Measurements from ENCODE around the gene KCNIP1.

The KCNIP1 gene

DNA sequence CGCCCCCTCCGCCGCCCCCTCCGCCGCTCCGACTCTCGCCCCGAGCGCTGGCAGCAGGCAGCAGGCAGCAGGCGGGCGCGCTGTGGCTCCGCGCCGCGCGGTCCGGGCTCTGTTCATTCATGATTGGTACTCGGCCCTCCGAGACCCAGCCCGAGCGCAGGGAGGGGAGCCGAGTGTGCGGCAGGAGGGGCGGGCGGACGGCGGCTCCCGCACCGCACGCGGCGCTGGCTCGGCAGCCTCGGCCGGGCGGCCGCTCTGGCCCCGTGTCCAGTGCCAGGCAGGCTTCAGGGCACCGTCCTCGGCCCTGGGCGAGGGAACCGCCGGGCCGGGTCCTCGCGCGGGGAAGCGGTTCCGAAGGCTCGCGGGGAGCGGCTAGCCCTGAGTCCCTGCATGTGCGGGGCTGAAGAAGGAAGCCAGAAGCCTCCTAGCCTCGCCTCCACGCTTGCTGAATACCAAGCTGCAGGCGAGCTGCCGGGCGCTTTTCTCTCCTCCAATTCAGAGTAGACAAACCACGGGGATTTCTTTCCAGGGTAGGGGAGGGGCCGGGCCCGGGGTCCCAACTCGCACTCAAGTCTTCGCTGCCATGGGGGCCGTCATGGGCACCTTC, at the start of gene KCNIP1:
KCNIP1 (plus strand) TSS at position 31 of the 607 bp plus-strand sequence.
- DNase-seq (ENCODE audit: low read depth) = no peak

DNA sequence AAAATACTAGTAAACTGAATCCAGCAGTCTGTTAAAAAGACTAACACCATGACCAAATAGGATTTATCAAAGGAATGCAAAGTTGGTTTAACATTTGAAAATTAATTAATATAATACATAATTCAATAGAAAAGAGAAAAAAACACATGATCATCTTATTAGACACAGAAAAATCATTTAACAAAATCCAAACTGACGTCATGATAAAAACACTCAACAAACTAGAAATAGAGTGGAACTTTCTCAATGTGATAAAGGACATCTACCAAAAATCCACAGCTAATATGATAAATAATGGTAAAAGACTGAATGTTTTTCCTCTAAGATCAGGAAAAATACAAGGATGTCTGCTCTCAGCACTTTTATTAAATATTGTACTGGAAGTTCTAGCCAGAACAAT, 40.4 kb upstream of the KCNIP1 start:
- no peak for DNase-seq (ENCODE audit: low read depth)

DNA sequence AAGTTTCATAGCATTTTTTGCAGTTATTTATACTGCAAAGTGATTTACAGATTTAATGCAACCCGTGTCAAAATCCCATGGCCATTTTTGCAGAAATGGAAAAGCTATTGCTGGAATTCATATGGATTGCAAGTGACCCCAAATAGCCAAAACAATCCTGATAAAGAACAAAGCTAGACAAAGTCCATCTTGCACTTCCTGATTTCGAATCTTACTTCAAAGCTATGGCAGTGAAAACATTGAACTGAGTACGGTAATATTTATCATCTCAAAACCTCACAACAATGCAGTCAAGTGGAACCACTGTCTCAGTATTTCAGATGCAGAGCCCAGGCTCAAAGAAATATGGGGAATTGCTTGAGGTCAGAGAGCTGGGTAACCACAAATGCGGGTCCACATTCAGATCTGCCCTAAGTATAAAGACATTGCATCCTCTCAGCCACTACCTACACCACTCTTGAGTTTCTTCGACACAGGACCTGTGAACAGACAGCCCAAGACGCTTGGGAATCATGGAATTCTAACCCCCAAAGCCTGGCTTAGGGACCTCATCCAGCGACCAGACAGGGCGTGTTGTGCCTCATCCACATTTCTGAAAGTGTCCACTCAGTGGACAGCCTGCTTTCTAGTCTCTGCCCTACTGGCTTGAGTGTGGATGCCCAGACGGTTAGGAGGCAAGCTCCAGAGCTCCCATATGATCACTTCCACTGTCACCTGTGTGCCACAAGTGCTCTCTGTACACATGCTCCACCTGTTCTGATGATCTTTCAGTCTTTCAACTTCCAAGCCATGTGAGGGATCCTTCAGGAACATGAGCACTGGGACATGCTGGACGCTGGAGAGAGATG, 39.3 kb upstream of the KCNIP1 start:
- no peak for DNase-seq (ENCODE audit: low read depth)

DNA sequence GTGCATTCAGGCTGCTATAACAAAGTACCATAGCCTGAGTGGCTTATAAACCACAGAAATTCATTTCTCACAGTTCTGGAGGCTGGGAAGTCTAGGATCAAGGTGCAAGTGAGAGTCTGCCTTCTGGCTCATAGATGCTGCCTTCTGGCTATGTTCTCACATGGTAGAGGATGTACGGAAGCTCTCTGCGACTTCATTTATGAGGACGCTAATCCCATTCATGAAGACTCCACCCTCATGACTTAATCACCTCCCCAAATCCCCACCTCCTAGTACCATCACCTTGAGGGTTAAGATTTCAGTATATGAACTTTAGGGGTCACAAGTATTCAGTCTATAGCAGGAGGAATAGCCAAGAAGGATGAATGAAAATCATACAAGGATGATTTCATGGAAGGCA, 37.3 kb upstream of the KCNIP1 start:
- no peak for DNase-seq (ENCODE audit: low read depth)

DNA sequence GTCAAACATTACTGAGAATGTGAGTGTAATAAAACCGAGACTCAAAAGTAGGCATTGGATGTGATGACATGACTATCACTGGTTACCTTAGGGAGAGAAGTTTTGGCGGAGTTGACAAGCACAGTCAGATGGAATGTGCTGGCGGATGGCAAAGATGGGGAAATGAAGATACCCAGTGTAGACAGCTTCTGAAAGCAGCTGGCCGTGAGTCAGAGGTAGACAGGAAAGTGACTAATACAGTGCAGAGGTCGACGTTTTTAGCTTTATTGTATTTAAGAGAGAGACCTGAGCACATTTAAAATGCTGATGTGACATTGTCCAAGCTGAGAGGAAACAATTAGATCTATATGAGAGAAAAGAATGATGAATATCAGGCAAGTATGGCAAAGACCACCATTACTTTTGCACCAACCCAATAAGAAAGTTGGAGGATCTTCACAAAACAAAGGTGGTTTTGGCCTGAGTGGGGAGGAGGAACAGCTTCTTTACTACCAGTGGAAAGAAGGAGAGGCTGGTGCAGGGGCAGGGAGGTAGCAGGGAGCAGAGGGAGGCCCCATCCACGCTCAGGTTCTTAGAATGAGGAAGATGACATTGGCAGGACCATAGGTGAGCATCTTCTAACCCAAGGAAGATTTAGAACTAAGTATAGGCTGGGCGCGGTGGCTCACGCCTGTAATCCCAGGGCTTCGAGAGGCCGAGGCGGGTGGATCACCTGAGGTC, 36.7 kb upstream of the KCNIP1 start:
- DNase-seq (ENCODE audit: low read depth) = no peak

DNA sequence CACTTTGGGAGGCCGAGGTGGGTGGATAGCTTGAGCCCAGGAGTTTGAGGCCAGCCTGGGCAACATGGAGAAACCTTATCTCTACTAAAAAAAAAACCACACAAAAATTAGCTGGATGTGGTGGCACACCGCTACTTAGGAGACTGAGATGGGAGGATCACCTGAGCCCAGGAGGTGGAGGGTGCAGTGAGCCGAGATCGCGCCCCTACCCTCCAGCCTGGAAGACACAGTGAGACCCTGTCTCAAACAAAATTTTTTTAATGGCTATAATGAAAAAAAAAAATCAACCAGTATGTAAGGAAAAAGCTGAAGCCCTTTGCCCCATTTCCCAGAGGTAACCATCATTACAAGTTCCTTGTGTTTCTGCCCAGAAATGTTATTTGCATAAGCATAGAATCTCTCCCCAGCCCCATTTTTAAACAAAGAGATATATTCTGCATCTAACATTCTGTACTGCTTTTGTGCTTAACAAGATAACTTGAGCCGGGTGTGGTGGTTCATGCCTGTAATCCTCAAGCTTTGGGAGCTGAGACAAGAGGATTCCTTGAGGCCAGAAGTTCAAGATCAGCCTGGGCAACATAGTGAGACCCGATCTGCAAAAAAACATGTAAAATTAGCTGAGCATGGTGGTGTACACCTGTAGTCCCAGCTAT, 35.1 kb upstream of the KCNIP1 start:
- DNase-seq (ENCODE audit: low read depth) = no peak

DNA sequence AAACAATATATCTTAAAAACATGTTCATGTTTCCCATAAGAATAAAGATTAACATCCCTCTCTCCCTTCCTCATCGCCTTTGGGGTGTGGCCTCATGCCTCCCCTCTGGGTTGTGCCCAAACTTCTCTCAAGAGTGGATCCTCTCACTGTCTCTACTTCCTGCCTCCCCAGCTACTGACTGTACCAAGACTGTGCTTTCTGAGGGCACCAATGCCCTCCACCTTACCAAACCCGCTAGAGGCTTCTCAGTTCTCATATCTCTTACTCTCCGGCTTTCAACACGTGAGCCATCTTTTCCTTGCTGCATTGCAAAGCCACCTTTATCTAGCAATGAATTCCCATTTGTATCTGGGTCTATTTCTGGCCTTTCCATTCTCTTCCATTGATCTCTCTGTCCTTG, 34.4 kb upstream of the KCNIP1 start:
- no peak for DNase-seq (ENCODE audit: low read depth)

DNA sequence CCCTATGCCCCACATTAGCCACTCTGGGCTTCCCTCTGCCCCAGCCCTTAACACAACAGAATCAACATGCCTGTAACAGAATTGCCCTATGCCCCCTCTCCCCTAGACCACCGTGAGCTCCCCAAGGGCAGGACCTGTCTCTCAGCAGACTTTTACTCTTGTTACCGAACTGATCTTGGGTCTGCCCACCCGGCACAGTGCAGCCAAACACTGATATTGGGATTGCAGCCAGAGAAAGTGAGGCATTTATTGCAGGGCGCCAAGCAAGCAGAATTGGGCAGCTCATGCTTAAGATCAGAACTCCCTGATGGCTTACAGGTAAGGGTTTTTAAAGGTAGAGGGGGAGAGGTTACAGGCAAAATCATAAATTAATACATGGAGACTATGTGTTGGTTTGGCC, 33.5 kb upstream of the KCNIP1 start:
- no peak for DNase-seq (ENCODE audit: low read depth)

DNA sequence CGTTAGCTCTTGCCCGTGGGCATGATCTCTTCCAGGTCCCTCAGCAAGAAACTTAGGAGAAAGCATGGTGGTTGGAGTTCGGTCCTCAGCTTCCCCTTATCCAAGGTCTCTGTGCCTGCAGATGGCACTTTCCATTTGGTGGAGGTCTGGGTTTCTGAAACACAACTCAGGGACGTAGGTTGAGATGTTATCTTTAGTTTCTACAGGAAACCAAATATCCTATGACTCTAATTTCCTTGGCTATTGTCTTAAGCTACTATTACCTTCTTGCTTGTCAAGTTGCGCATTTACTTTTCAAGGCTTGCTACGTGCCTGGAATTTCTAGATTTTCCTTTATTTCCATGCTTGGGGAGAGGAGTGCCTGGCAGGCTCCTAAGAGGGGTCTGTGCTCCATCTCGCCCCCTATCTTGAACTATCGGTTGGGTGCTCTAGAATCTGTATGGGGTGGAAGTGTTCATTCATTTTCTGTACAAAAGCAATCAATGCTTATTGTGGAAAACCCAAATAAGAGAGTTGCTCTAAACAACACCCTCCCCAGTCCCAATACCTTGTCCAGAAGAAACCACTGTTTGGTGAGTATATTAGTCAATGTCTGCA, 32.9 kb upstream of the KCNIP1 start:
- no peak for DNase-seq (ENCODE audit: low read depth)

DNA sequence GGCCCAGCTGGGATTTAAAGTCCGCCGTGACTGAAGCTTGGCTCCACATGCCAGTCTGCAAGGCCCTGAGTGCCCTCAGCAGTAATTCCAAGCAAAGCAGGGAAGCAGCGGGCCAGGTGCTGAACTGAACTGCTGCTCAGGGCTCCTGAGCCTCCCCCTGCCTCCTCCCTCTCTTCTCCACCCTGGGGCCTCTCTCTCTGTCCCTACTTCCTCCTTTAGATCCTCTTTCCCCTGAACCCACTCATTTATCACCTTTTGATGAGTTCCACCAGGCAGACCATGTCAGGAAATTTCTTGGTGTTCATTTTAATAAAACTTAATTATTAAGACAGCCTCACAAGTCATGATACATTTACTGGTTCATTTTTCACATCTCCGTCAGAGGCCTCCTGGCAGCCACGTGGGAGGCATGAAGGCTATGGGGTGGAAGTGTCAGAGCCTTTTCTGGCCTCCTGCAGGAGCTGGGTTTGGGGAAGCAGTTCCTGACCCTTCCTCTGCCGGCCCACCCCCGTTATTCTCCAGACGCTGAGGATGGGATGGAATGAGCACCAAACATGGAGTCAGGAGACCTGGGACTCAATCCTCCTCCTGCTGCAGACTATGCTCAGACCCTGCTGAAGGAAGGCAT, 32.2 kb upstream of the KCNIP1 start:
- no peak for DNase-seq (ENCODE audit: low read depth)

DNA sequence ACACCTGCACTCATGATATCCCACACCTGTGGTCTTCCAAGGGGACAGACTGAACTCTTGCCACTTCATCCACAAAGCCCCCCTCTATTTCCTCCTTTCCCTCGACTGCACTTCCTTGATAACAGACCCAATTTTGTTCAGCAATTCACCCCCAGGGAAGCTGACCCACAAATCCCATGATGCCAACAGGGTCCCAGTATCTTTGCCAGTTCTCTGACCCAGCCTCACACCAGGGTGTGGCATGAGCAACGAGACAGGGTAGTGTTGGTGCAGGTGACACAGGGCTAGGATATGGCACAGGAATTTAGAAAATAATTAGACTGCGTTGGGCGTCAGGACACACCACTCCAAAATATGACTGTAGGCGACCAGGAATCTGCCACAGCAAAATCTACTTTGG, 30.2 kb upstream of the KCNIP1 start:
- DNase-seq (ENCODE audit: low read depth) = no peak

DNA sequence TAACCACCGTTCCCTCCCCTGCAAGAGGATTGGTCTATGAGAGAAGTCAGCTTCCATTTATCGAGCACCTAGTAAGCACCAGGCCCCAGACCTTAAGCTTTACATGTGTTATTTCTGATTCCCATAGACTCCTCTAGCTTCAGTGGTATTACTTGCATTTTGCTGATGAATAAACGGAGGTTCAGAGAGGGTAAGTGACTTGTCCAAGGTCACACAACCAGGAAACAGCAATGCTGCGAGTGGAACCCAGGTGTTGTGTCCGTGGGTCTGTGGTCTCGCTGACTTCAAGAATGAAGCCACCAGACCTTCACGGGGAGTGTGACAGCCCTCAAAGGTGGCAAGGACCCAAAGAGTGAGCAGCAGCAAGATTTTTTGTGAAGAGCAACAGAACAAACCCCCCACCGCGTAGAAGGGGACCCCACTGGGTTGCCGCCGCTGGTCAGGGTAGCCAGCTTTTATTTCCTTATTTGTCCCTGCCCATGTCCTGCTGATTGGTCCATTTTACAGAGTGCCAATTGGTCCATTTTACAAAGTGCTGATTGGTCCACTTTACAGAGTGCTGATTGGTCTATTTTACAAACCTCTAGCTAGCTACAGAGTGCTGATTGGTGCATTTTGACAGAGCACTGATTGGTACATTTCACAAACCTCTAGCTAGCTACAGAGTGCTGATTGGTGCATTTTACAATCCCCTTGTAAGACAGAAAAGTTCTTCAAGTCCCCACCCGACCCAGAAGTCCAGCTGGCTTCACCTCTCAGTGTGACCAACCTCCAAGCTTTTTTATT, 29.1 kb upstream of the KCNIP1 start:
- no peak for DNase-seq (ENCODE audit: low read depth)

DNA sequence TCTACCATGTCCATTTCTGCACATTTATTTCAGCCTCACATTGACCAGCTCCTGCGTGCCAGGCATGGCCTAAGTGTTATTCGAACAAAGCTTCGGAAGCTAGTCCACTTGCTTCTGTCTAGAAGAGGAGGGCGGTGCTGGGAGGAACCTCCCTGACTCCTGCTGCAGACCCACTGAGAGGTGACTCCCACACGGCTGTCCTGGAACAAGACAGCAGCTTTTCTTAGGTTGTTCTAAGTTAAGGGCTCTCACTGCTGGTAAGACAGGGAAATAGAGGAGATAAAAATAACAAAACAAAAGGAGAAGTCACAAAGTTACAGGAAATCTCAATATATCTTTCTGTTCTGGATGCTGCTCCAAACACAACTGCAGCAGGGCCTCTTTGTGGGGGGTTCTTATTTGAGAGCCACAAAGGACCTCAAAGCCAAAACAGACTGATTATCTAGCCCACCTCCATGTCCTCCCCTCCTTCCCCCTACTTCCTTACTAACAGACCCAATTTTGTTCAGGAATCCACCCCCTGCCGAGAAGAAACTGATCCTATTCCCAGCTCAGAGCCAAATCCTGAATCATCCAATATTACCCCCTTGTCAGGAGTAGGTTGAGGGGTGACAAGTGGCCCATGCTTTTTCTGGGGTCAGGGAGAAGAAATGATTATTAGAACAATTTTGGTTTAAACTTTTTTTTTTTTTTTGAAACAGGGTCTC, 28.4 kb upstream of the KCNIP1 start:
- DNase-seq (ENCODE audit: low read depth) = no peak

DNA sequence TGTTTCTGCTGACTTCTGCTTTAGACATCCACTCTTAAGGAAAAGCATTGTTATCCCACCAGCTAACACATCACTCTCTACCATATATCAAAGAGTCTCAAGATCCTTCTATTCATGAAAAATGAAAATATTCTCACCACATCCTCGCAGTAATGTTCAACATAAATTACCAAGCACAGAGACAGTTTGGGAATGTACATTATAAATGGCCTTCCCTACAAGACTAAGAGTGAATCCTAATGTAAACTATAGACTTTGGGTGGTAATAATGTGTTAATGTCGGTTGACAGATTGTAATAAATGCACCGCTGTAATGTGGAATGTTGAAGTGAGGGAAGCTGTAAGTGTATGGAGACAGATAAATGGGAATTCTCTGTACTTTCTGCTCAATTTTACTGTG, 27.1 kb upstream of the KCNIP1 start:
- no peak for DNase-seq (ENCODE audit: low read depth)

DNA sequence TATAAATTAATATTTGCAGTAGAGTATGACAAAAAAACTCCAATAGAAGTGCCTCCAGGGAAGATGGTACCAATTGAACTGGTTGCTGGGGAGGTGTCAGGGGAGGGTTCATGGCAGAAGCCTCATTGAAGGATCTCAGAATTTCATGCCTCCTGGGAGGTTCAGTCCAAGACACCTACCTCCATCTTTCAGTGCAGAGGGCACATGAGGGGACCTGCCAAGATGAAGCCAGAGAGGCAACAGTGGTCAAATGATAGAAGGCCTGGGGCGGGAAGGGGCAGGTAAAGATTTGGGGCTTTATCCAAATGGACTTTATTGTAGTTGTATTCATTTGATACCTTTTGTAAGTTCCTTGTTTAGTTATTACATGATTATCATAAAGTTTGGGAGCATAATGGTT, 25.9 kb upstream of the KCNIP1 start:
- DNase-seq (ENCODE audit: low read depth) = no peak

DNA sequence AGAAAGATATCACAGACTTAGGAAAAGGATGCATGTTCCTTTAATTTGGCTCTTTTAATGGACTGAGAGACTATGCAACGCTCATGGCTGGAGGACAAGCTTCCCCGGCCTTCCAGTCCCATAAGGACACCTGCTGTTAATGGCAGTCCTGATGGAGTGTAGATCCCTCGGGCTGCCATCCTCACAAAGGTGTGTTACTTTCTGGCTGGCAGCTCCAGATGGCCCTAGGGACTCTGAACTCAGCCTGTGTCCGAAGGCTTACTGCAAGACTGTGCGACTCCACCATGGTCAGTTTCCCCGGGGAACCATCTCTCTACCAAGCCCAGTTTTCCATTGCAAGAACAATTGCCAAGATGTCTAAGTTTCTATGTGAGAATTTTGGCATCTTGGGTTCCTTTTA, 25.5 kb upstream of the KCNIP1 start:
- no peak for DNase-seq (ENCODE audit: low read depth)

DNA sequence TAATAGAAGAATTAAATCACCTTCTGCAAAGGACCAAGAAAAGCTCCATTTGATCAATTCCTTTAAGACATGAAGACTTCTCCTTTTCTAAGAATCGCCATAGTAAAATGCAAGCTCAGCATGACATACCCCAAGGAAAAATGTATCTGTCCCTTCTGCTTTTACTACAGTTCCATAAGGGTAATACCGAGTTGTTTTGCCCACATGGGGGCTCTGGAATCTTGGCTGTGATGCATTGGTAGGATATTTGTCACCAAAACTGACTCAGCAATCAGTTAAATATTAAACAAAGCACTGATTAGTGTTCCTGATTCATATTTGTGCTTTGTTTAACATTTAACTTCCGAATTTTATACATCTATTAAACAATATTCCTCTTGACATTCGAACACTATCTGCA, 24.3 kb upstream of the KCNIP1 start:
- no peak for DNase-seq (ENCODE audit: low read depth)

DNA sequence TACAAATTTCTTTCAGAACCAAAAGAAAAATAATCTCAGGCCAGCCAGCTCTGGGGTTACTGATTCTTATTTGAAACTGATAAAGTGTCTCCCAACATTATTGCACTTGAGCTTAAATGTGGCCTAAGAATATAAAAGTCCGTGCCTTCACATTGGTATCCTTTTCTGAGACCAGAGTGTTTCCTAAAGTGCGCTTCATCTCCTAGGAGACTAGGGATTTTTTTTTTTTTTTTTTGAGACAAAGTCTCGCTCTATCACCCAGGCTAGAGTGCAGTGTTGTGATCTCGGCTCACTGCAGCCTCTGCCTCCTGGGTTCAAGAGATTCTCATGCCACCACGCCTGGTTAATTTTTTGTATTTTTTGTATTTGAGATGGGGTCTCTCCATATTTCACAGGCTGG, 23.6 kb upstream of the KCNIP1 start:
- no peak for DNase-seq (ENCODE audit: low read depth)

DNA sequence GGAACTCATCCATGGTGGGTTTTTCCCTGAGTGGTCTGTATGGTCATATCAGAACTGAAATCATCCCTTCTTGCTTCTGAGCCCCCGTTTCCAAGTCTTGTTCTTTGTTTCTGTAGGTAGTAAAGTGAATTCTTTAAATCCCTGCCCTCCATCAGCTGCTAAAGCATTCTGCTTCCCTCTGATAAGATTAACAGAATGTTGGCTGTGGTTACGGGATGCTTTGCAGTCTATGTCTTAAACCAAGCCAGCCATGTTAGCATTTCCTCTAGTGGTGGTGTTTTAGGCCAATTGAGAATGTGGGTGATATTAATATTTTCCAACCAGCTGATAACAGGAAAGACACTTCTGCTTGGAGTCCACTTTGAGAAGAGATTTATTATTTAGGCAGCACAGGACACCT, 22.0 kb upstream of the KCNIP1 start:
- DNase-seq (ENCODE audit: low read depth) = no peak

DNA sequence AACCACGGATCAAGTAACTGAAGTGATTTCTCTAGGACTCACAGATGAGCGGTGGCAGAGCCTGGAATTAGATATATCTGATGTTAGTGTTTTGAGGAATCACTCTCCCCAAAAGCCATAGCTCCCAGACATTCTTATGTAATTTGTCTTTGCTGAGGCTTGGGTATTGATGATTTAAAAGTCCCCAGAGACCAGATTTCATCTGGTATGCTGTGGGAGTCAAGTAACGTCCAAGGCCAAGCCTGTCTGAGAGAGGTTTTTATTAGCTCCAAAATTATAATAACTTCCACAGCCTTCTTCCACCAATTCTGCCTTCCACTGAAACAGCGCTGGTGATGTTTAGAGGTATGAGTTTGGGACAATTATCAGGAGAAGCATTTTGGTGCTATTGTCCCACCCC, 21.3 kb upstream of the KCNIP1 start:
- no peak for DNase-seq (ENCODE audit: low read depth)
